ENCODE data around the gene AASDHPPT.

DNA sequence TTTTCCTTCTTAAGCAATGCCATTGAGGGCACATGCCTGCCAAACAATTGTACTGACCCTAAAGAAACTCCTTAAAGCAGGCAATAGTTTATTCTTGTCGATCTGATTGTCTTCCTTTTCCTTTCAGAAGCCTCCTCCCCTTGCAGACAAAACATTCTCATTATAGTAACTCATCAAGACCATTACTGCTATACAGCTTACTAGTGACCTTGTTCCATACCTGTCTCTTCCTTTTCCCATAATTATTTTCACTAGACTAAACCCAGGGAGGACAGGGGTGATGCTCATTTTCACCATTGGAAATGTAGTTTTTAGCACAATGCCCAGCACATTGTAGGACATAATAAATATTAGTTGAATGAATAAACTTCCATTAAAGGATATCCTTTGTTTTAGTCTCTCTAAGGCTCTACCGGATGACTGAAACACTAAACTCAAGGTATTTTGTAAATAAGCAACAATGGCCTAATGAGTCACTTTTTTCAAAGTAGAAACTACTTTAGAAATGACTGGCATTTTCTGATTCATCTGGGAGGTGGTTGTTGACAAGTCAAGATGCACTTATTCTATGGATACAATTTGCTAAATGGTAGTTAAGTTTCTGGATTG lies 46.2 kb upstream of the AASDHPPT start:
- no peak for TF ChIP-seq EGR2 (tag by site-specific recombination; IDR thresholded peaks at IDR 0.05; ENCODE audit: low read depth)
- TF ChIP-seq, protein P1, sequence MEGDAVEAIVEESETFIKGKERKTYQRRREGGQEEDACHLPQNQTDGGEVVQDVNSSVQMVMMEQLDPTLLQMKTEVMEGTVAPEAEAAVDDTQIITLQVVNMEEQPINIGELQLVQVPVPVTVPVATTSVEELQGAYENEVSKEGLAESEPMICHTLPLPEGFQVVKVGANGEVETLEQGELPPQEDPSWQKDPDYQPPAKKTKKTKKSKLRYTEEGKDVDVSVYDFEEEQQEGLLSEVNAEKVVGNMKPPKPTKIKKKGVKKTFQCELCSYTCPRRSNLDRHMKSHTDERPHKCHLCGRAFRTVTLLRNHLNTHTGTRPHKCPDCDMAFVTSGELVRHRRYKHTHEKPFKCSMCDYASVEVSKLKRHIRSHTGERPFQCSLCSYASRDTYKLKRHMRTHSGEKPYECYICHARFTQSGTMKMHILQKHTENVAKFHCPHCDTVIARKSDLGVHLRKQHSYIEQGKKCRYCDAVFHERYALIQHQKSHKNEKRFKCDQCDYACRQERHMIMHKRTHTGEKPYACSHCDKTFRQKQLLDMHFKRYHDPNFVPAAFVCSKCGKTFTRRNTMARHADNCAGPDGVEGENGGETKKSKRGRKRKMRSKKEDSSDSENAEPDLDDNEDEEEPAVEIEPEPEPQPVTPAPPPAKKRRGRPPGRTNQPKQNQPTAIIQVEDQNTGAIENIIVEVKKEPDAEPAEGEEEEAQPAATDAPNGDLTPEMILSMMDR (tag by site-specific recombination; IDR thresholded peaks at IDR 0.05), result no peak
- TF ChIP-seq ZSCAN30 (tag by site-specific recombination; IDR thresholded peaks at IDR 0.05), result no peak
- no peak for TF ChIP-seq YY1 (tag by site-specific recombination; IDR thresholded peaks at IDR 0.05)
- TF ChIP-seq ZNF266 (tag by site-specific recombination; IDR thresholded peaks at IDR 0.05; ENCODE audit: low read depth), result no peak
- TF ChIP-seq, protein P2, sequence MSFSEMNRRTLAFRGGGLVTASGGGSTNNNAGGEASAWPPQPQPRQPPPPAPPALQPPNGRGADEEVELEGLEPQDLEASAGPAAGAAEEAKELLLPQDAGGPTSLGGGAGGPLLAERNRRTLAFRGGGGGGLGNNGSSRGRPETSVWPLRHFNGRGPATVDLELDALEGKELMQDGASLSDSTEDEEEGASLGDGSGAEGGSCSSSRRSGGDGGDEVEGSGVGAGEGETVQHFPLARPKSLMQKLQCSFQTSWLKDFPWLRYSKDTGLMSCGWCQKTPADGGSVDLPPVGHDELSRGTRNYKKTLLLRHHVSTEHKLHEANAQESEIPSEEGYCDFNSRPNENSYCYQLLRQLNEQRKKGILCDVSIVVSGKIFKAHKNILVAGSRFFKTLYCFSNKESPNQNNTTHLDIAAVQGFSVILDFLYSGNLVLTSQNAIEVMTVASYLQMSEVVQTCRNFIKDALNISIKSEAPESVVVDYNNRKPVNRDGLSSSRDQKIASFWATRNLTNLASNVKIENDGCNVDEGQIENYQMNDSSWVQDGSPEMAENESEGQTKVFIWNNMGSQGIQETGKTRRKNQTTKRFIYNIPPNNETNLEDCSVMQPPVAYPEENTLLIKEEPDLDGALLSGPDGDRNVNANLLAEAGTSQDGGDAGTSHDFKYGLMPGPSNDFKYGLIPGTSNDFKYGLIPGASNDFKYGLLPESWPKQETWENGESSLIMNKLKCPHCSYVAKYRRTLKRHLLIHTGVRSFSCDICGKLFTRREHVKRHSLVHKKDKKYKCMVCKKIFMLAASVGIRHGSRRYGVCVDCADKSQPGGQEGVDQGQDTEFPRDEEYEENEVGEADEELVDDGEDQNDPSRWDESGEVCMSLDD (tag by site-specific recombination; IDR thresholded peaks at IDR 0.05), result no peak
- TF ChIP-seq, protein P3, sequence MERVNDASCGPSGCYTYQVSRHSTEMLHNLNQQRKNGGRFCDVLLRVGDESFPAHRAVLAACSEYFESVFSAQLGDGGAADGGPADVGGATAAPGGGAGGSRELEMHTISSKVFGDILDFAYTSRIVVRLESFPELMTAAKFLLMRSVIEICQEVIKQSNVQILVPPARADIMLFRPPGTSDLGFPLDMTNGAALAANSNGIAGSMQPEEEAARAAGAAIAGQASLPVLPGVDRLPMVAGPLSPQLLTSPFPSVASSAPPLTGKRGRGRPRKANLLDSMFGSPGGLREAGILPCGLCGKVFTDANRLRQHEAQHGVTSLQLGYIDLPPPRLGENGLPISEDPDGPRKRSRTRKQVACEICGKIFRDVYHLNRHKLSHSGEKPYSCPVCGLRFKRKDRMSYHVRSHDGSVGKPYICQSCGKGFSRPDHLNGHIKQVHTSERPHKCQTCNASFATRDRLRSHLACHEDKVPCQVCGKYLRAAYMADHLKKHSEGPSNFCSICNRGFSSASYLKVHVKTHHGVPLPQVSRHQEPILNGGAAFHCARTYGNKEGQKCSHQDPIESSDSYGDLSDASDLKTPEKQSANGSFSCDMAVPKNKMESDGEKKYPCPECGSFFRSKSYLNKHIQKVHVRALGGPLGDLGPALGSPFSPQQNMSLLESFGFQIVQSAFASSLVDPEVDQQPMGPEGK (tag by site-specific recombination; IDR thresholded peaks at IDR 0.05), result no peak
- TF ChIP-seq, protein P4, sequence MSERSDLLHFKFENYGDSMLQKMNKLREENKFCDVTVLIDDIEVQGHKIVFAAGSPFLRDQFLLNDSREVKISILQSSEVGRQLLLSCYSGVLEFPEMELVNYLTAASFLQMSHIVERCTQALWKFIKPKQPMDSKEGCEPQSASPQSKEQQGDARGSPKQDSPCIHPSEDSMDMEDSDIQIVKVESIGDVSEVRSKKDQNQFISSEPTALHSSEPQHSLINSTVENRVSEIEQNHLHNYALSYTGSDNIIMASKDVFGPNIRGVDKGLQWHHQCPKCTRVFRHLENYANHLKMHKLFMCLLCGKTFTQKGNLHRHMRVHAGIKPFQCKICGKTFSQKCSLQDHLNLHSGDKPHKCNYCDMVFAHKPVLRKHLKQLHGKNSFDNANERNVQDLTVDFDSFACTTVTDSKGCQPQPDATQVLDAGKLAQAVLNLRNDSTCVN (tag by site-specific recombination; optimal IDR thresholded peaks at IDR 0.05), result no peak
- TF ChIP-seq PRDM1 (tag by site-specific recombination; IDR thresholded peaks at IDR 0.05), result no peak
- TF ChIP-seq, protein P5, sequence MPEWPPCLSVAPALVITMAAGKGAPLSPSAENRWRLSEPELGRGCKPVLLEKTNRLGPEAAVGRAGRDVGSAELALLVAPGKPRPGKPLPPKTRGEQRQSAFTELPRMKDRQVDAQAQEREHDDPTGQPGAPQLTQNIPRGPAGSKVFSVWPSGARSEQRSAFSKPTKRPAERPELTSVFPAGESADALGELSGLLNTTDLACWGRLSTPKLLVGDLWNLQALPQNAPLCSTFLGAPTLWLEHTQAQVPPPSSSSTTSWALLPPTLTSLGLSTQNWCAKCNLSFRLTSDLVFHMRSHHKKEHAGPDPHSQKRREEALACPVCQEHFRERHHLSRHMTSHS (tag by site-specific recombination; IDR thresholded peaks at IDR 0.05), result no peak
- TF ChIP-seq BCL11A (tag by site-specific recombination; IDR thresholded peaks at IDR 0.05; ENCODE audit: low read depth), result no peak
